ENCODE data around the gene TCEANC2. TPM values are rescaled to one million over a fixed set of nuclear protein-coding genes. Genes with fewer than 3 reads are reported as not detected.
"Not testable (repeated sequence)": the region's sequence is repeated elsewhere in the genome, so short reads cannot be mapped to it uniquely, and the experiment has no call there.

Gene TCEANC2
- total RNA-seq, 1 donor from 2014 or later, result 6.7 TPM

DNA sequence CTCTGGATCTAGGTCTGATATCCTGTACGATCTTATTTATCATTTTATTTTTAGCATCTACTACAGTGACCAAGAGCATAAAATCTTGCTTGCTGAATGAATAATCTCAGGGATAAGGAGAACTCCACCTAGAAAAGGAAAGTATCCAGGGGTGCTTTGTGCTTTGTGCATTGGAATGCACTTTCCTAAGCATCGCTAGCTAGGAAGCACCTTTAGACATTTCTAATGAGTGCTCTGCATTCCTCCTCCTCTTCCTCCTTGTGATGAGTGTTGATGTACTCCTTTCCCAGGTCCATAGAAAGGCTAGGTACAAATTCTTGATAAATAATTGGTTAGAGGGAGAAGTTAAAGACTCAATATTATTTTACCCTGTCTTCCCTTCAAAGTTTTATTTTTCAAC, 31.4 kb downstream of the TCEANC2 start:
- DNase-seq (ENCODE audit: low spot score, unreplicated experiment), result no peak
- no peaks in the 10 kb centered on the region for H3K9me3 Mint-ChIP-seq (ENCODE audit: low read depth)
- TF ChIP-seq, protein P1, sequence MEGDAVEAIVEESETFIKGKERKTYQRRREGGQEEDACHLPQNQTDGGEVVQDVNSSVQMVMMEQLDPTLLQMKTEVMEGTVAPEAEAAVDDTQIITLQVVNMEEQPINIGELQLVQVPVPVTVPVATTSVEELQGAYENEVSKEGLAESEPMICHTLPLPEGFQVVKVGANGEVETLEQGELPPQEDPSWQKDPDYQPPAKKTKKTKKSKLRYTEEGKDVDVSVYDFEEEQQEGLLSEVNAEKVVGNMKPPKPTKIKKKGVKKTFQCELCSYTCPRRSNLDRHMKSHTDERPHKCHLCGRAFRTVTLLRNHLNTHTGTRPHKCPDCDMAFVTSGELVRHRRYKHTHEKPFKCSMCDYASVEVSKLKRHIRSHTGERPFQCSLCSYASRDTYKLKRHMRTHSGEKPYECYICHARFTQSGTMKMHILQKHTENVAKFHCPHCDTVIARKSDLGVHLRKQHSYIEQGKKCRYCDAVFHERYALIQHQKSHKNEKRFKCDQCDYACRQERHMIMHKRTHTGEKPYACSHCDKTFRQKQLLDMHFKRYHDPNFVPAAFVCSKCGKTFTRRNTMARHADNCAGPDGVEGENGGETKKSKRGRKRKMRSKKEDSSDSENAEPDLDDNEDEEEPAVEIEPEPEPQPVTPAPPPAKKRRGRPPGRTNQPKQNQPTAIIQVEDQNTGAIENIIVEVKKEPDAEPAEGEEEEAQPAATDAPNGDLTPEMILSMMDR (IDR thresholded peaks at IDR 0.05; ENCODE audit: unreplicated experiment), result no peak
- H3K27ac Mint-ChIP-seq, result no peak overlapping the region
- H3K4me1 Mint-ChIP-seq (ENCODE audit: low read depth), result peaks cover 6% of the 10 kb centered on the region
- no peaks in the 10 kb centered on the region for H3K27me3 Mint-ChIP-seq
- H3K36me3 Mint-ChIP-seq (ENCODE audit: insufficient read depth), result no peaks in the 10 kb centered on the region
- no peak overlapping the region for H3K4me3 Mint-ChIP-seq (ENCODE audit: low read depth)

- no peaks in the 10 kb centered on the region for H3K4me1 Mint-ChIP-seq (ENCODE audit: low read depth)
- no peak for DNase-seq (ENCODE audit: low spot score, unreplicated experiment)
- H3K9me3 Mint-ChIP-seq (ENCODE audit: low read depth), result no peaks in the 10 kb centered on the region
- no peak overlapping the region for H3K27ac Mint-ChIP-seq
- no peaks in the 10 kb centered on the region for H3K36me3 Mint-ChIP-seq (ENCODE audit: insufficient read depth)
- TF ChIP-seq, protein P1 (IDR thresholded peaks at IDR 0.05; ENCODE audit: unreplicated experiment), result no peak
- H3K4me3 Mint-ChIP-seq (ENCODE audit: low read depth), result no peak overlapping the region
- no peaks in the 10 kb centered on the region for H3K27me3 Mint-ChIP-seq
These were observed 33.3 kb downstream of the TCEANC2 start for GRCh38 chr1:54086754-54087153.

GRCh38 chr1:54088385-54088784, 35.0 kb downstream of the TCEANC2 start:
- TF ChIP-seq, protein P1 (IDR thresholded peaks at IDR 0.05; ENCODE audit: unreplicated experiment), result no peak
- Mint-ChIP-seq H3K4me3 (ENCODE audit: low read depth) (no peak overlapping the region), H3K27ac (no peak overlapping the region), H3K4me1 (ENCODE audit: low read depth) (no peaks in the 10 kb centered on the region), H3K9me3 (ENCODE audit: low read depth) (no peaks in the 10 kb centered on the region), H3K27me3 (no peaks in the 10 kb centered on the region), H3K36me3 (ENCODE audit: insufficient read depth) (no peaks in the 10 kb centered on the region)
- no peak for DNase-seq (ENCODE audit: low spot score, unreplicated experiment)

- peaks cover 7% of the 10 kb centered on the region for H3K4me1 Mint-ChIP-seq (ENCODE audit: low read depth)
- TF ChIP-seq, protein P1 (IDR thresholded peaks at IDR 0.05; ENCODE audit: unreplicated experiment), result no peak
- H3K9me3 Mint-ChIP-seq (ENCODE audit: low read depth), result no peaks in the 10 kb centered on the region
- no peak overlapping the region for H3K4me3 Mint-ChIP-seq (ENCODE audit: low read depth)
- no peaks in the 10 kb centered on the region for H3K27me3 Mint-ChIP-seq
- peaks cover 2% of the 10 kb centered on the region for H3K36me3 Mint-ChIP-seq (ENCODE audit: insufficient read depth)
- no peak for DNase-seq (ENCODE audit: low spot score, unreplicated experiment)
- H3K27ac Mint-ChIP-seq, result no peak overlapping the region
These were observed 38.3 kb downstream of the TCEANC2 start for GRCh38 chr1:54091666-54092065.

DNA sequence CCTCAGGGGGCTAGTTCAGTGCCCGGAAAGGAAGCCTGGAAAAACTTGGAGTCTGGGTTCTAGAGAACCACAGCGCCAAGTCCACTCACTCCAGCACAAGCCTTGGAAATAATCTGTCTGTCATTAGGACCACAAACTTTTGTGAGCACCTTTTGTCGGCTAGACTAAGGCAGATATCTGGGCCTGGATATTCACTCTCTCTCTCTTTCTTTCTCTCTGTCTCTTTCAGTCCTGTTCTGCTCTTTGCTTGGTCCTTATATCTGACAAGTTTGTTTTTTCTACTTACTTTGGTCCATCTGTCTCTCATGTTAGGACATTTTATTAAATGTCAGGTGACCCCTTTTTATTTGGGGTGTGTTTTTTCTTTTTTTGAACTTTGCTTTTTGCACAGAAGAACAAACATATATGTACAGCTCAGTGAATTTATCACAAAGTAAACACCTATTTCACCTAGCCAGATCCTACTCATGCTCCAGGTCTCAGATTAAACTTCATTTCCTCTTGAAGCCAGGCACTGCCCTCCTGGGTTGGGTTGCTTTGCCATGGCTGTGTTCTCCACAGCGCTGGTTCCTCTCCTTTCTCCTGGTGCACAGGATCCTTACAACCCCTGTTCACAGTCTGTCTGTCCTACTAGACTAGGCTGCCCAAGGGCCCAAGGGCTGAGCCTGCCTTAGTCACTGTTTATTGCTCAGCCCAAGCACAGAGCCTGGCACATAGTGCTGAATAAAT, 40.8 kb downstream of the TCEANC2 start:
- Mint-ChIP-seq H3K27me3 (no peaks in the 10 kb centered on the region), H3K4me3 (ENCODE audit: low read depth) (no peak overlapping the region)

DNA sequence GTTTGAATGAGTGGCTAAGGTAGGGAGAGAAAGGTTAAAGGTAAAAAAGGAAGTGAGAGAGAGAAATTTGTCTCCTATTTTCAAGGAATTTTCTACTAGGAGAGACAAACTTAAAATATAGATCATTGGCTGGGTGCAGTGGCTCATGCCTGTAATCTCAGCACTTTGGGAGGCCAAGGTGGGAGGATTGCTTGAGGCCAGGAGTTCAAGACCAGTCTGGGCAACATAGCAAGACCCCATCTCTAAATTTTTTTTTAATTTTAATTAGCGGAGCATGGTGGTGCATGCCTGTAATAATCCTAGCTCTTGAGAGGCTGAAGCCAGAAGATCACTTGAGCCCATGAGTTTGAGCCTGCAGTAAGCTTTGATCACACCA, 41.3 kb downstream of the TCEANC2 start:
- not testable (repeated sequence) for H3K27me3 Mint-ChIP-seq; H3K9me3 Mint-ChIP-seq (ENCODE audit: low read depth); H3K4me3 Mint-ChIP-seq (ENCODE audit: low read depth); H3K27ac Mint-ChIP-seq; H3K4me1 Mint-ChIP-seq (ENCODE audit: low read depth); DNase-seq (ENCODE audit: low spot score, unreplicated experiment); H3K36me3 Mint-ChIP-seq (ENCODE audit: insufficient read depth)

More for the DNA sequence above, 40.8 kb downstream of the TCEANC2 start:
- no peak for DNase-seq (ENCODE audit: low spot score, unreplicated experiment)
- peaks cover 7% of the 10 kb centered on the region for H3K4me1 Mint-ChIP-seq (ENCODE audit: low read depth)
- H3K9me3 Mint-ChIP-seq (ENCODE audit: low read depth), result no peaks in the 10 kb centered on the region
- H3K36me3 Mint-ChIP-seq (ENCODE audit: insufficient read depth), result peaks cover 5% of the 10 kb centered on the region
- peak overlapping the region; percentile 25 for H3K27ac Mint-ChIP-seq
- TF ChIP-seq, protein P1 (IDR thresholded peaks at IDR 0.05; ENCODE audit: unreplicated experiment), result no peak
